SK-N-SH treated with all-trans-retinoic acid at 6 μM for 48 hours (cell line): ENCODE measurements around the gene KCNA3.

Experiments
- ARNTL ChIP-seq: fragments of 450-650 bp; formaldehyde crosslinking; IDR thresholded peaks from 2 replicates; pipeline ENCODE4 v1.5.0; 2020; ENCODE audit warnings: low read depth, mild to moderate bottlenecking, moderate library complexity, borderline replicate concordance
- ESRRG ChIP-seq: fragments of 250-450 bp; sonication (Bioruptor Pico); IDR thresholded peaks from 2 replicates; pipeline ENCODE4 v1.6.1; 2021; ENCODE audit warnings: mild to moderate bottlenecking
- POU6F1 ChIP-seq: fragments of 250-450 bp; sonication (Bioruptor Pico); IDR thresholded peaks from 2 replicates; pipeline ENCODE4 v1.8.0; 2021; ENCODE audit warnings: low read depth, mild to moderate bottlenecking, moderate library complexity, borderline replicate concordance
- PPARA ChIP-seq: fragments of 250-450 bp; sonication (Bioruptor Pico); IDR thresholded peaks from 2 replicates; pipeline ENCODE4 v1.5.0; 2020; ENCODE audit warnings: mild to moderate bottlenecking, borderline replicate concordance
- RARB ChIP-seq: fragments of 250-450 bp; sonication (Bioruptor Pico); IDR thresholded peaks from 2 replicates; pipeline ENCODE4 v1.8.0; 2021; ENCODE audit warnings: mild to moderate bottlenecking, moderate library complexity
- TCF4 ChIP-seq: fragments of 250-450 bp; sonication (Bioruptor Pico); IDR thresholded peaks from 2 replicates; pipeline ENCODE4 v1.8.0; 2021; ENCODE audit warnings: mild to moderate bottlenecking, moderate library complexity, borderline replicate concordance
- ZC3H10 ChIP-seq: fragments of 250-450 bp; sonication (Bioruptor Pico); IDR thresholded peaks from 2 replicates; pipeline ENCODE4 v1.5.1; 2021; ENCODE audit warnings: mild to moderate bottlenecking, moderate library complexity
- ZFP3 ChIP-seq: fragments of 250-450 bp; sonication (Bioruptor Pico); IDR thresholded peaks from 2 replicates; pipeline ENCODE4 v1.5.0; 2020; ENCODE audit warnings: mild to moderate bottlenecking, moderate library complexity
- ZFP30 ChIP-seq: fragments of 450-650 bp; formaldehyde crosslinking; IDR thresholded peaks from 2 replicates; pipeline ENCODE4 v1.5.0; 2022; ENCODE audit warnings: mild to moderate bottlenecking, moderate library complexity
- ZNF565 ChIP-seq: fragments of 450-650 bp; formaldehyde crosslinking; conservative IDR thresholded peaks from 2 replicates; pipeline ENCODE4 v1.5.0; 2020; ENCODE audit warnings: low read depth, mild to moderate bottlenecking, moderate library complexity
- ZNF8 ChIP-seq: fragments of 450-650 bp; formaldehyde crosslinking; IDR thresholded peaks from 2 replicates; pipeline ENCODE4 v1.5.0; 2020; ENCODE audit warnings: mild to moderate bottlenecking, moderate library complexity
- TF ChIP-seq, protein P1 (sequence below): fragments of 250-450 bp; sonication (Bioruptor Pico); IDR thresholded peaks from 2 replicates; pipeline ENCODE4 v1.5.0; 2020; ENCODE audit warnings: mild to moderate bottlenecking, moderate library complexity

GRCh38 chr1:110722807-110723206 is 48.1 kb upstream of the KCNA3 start:
- TF ChIP-seq POU6F1 (CRISPR knock-in tag) (no peak), ARNTL (CRISPR knock-in tag) (no peak), TCF4 (CRISPR knock-in tag) (no peak), ZFP3 (CRISPR knock-in tag) (no peak), ZFP30 (CRISPR knock-in tag) (no peak), PPARA (CRISPR knock-in tag) (no peak), ZNF8 (no peak), RARB (CRISPR knock-in tag) (no peak), ZNF565 (CRISPR knock-in tag) (no peak), ESRRG (no peak), ZC3H10 (CRISPR knock-in tag) (no peak)
- TF ChIP-seq, protein P1, sequence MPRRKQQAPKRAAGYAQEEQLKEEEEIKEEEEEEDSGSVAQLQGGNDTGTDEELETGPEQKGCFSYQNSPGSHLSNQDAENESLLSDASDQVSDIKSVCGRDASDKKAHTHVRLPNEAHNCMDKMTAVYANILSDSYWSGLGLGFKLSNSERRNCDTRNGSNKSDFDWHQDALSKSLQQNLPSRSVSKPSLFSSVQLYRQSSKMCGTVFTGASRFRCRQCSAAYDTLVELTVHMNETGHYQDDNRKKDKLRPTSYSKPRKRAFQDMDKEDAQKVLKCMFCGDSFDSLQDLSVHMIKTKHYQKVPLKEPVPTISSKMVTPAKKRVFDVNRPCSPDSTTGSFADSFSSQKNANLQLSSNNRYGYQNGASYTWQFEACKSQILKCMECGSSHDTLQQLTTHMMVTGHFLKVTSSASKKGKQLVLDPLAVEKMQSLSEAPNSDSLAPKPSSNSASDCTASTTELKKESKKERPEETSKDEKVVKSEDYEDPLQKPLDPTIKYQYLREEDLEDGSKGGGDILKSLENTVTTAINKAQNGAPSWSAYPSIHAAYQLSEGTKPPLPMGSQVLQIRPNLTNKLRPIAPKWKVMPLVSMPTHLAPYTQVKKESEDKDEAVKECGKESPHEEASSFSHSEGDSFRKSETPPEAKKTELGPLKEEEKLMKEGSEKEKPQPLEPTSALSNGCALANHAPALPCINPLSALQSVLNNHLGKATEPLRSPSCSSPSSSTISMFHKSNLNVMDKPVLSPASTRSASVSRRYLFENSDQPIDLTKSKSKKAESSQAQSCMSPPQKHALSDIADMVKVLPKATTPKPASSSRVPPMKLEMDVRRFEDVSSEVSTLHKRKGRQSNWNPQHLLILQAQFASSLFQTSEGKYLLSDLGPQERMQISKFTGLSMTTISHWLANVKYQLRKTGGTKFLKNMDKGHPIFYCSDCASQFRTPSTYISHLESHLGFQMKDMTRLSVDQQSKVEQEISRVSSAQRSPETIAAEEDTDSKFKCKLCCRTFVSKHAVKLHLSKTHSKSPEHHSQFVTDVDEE (CRISPR knock-in tag) = no peak
